H9 (cell line): ENCODE measurements around the gene EN1. TPM values are rescaled to one million over a fixed set of nuclear protein-coding genes. Genes with fewer than 3 reads are reported as not detected.

Experiments
- DNase-seq: peaks from one replicate; pipeline ENCODE4 v3.0.0-alpha.2; 2017
- H2AFZ ChIP-seq: one replicate; pipeline ENCODE4 v1.6.1; 2013; ENCODE audit warnings: mild to moderate bottlenecking, low read length, control low read depth, moderate library complexity
- H2AK5ac ChIP-seq: 2 replicates; pipeline ENCODE4 v1.6.1; 2013; ENCODE audit warnings: low read length, control low read depth, mixed read lengths; ENCODE audit not compliant: insufficient read length
- H2BK120ac ChIP-seq: one replicate; pipeline ENCODE4 v1.6.1; 2013; ENCODE audit warnings: low read depth, mild to moderate bottlenecking, low read length, control low read depth, inconsistent platforms; ENCODE audit not compliant: poor library complexity, severe bottlenecking
- H2BK12ac ChIP-seq: 2 replicates; pipeline ENCODE4 v1.6.1; 2013; ENCODE audit warnings: low read length, control low read depth, mixed read lengths, low read depth; ENCODE audit not compliant: insufficient read length
- H2BK15ac ChIP-seq: 2 replicates; pipeline ENCODE4 v1.6.1; 2013; ENCODE audit warnings: low read depth, low read length, control low read depth
- H2BK20ac ChIP-seq: one replicate; pipeline ENCODE4 v1.6.1; 2013; ENCODE audit warnings: low read depth, mild to moderate bottlenecking, low read length, control low read depth, inconsistent platforms; ENCODE audit not compliant: poor library complexity, severe bottlenecking
- H2BK5ac ChIP-seq: 2 replicates; pipeline ENCODE4 v1.6.1; 2013; ENCODE audit warnings: low read length, control low read depth, mixed read lengths; ENCODE audit not compliant: insufficient read length
- H3K14ac ChIP-seq: 2 replicates; pipeline ENCODE4 v1.6.1; 2013; ENCODE audit warnings: low read length, control low read depth; ENCODE audit not compliant: insufficient read depth
- H3K18ac ChIP-seq: 2 replicates; pipeline ENCODE4 v1.6.1; 2013; ENCODE audit warnings: low read depth, mild to moderate bottlenecking, mixed read lengths, low read length, control low read depth; ENCODE audit not compliant: insufficient read length
- H3K23ac ChIP-seq: 2 replicates; pipeline ENCODE4 v1.6.1; 2013; ENCODE audit warnings: low read length, control low read depth, mixed read lengths, low read depth; ENCODE audit not compliant: insufficient read length
- H3K23me2 ChIP-seq: 2 replicates; pipeline ENCODE4 v1.6.1; 2013; ENCODE audit warnings: low read depth, mild to moderate bottlenecking, mixed read lengths, low read length, control low read depth; ENCODE audit not compliant: insufficient read length, poor library complexity, severe bottlenecking
- H3K27ac ChIP-seq: 2 replicates; pipeline ENCODE4 v1.5.1; 2013; ENCODE audit warnings: low read length, control low read depth, mixed read lengths, low read depth; ENCODE audit not compliant: insufficient read length
- H3K27me3 ChIP-seq: 2 replicates; pipeline ENCODE4 v1.6.1; 2013; ENCODE audit warnings: low read length, control low read depth, inconsistent platforms; ENCODE audit not compliant: insufficient read depth
- H3K4ac ChIP-seq: 2 replicates; pipeline ENCODE4 v1.6.1; 2013; ENCODE audit warnings: low read depth, mild to moderate bottlenecking, control low read depth, inconsistent platforms, low read length, moderate library complexity
- H3K4me1 ChIP-seq: 2 replicates; pipeline ENCODE4 v1.6.1; 2013; ENCODE audit warnings: low read length, control low read depth, inconsistent platforms; ENCODE audit not compliant: insufficient read depth
- H3K4me2 ChIP-seq: 2 replicates; pipeline ENCODE4 v1.6.1; 2013; ENCODE audit warnings: low read length, control low read depth, mixed read lengths; ENCODE audit not compliant: insufficient read length, insufficient read depth
- H3K56ac ChIP-seq: 2 replicates; pipeline ENCODE4 v1.6.1; 2013; ENCODE audit warnings: low read depth, mild to moderate bottlenecking, mixed read lengths, low read length, control low read depth; ENCODE audit not compliant: insufficient read length
- H3K79me1 ChIP-seq: 2 replicates; pipeline ENCODE4 v1.6.1; 2013; ENCODE audit warnings: low read depth, mild to moderate bottlenecking, moderate library complexity, low read length, control low read depth, inconsistent platforms; ENCODE audit not compliant: insufficient read depth, poor library complexity, severe bottlenecking
- H3K79me2 ChIP-seq: 2 replicates; pipeline ENCODE4 v1.6.1; 2013; ENCODE audit warnings: low read length, control low read depth, inconsistent platforms; ENCODE audit not compliant: insufficient read depth
- H3K9ac ChIP-seq: 2 replicates; pipeline ENCODE4 v1.6.1; 2013; ENCODE audit warnings: low read length, control low read depth, mixed read lengths; ENCODE audit not compliant: insufficient read length; ENCODE audit errors: extremely low read depth
- H3K9me3 ChIP-seq: one replicate; pipeline ENCODE4 v1.6.1; 2013; ENCODE audit warnings: low read depth, low read length, inconsistent platforms; ENCODE audit not compliant: control insufficient read depth
- H3T11ph ChIP-seq: one replicate; pipeline ENCODE4 v1.6.1; 2013; ENCODE audit warnings: mild to moderate bottlenecking, low read length, control low read depth, inconsistent platforms
- H4K20me1 ChIP-seq: one replicate; pipeline ENCODE4 v1.6.1; 2013; ENCODE audit not compliant: control insufficient read depth, insufficient read length, insufficient read depth
- H4K5ac ChIP-seq: 2 replicates; pipeline ENCODE4 v1.6.1; 2013; ENCODE audit warnings: low read depth, mild to moderate bottlenecking, mixed read lengths, low read length, control low read depth; ENCODE audit not compliant: insufficient read length
- H4K8ac ChIP-seq: replicated peaks from 2 replicates; pipeline ENCODE4 v1.6.1; 2013; ENCODE audit warnings: low read length, control low read depth, mixed read lengths, low read depth; ENCODE audit not compliant: insufficient read length
- H4K91ac ChIP-seq: 2 replicates; pipeline ENCODE4 v1.6.1; 2013; ENCODE audit warnings: low read depth, mild to moderate bottlenecking, moderate library complexity, mixed read lengths, low read length, control low read depth; ENCODE audit not compliant: insufficient read length
- H3K27ac Mint-ChIP-seq, 3 experiments: 2 replicates in 2 of 3; 3 replicates in 1 of 3; pipeline ENCODE4 v1.8.0; 2020 to 2021; ENCODE audit warnings: mixed read lengths in 3 of 3, mild to moderate bottlenecking in 1 of 3, moderate library complexity in 1 of 3
- H3K27me3 Mint-ChIP-seq: 2 replicates; pipeline ENCODE4 v1.8.0; 2021; ENCODE audit warnings: low read depth, mild to moderate bottlenecking, moderate library complexity, mixed read lengths
- H3K36me3 Mint-ChIP-seq, 3 experiments: 2 replicates in 2 of 3; 3 replicates in 1 of 3; pipeline ENCODE4 v1.8.0; 2020 to 2021; ENCODE audit warnings: low read depth in 3 of 3, mixed read lengths in 3 of 3; ENCODE audit not compliant: insufficient read depth in 1 of 3
- H3K4me1 Mint-ChIP-seq, 2 experiments: 2 replicates each; pipeline ENCODE4 v1.8.0; 2020; ENCODE audit warnings: mixed read lengths in 2 of 2
- H3K4me3 Mint-ChIP-seq, 2 experiments: 2 replicates in 1 of 2; 3 replicates in 1 of 2; pipeline ENCODE4 v1.8.0; 2020 to 2021; ENCODE audit warnings: mild to moderate bottlenecking in 2 of 2, mixed read lengths in 2 of 2, moderate library complexity in 1 of 2
- H3K9me3 Mint-ChIP-seq, 2 experiments: 2 replicates in 1 of 2; 3 replicates in 1 of 2; pipeline ENCODE4 v1.8.0; 2020; ENCODE audit warnings: mild to moderate bottlenecking in 2 of 2, mixed read lengths in 2 of 2, moderate library complexity in 1 of 2
- CTCF ChIP-seq: fragments of 200-600 bp; sonication (generic); conservative IDR thresholded peaks from 3 replicates; pipeline ENCODE4 v1.8.0; 2021; ENCODE audit warnings: antibody characterized with exemption, mild to moderate bottlenecking
- WGBS: extraction: QIAGEN DNeasy Blood & Tissue Kit; methylation state at CpG from one replicate; pipeline ENCODE4 v1.1.7; 2013; ENCODE audit warnings: missing lambda C conversion rate, low lambda C conversion rate, mixed read lengths; ENCODE audit not compliant: insufficient read length; ENCODE audit errors: extremely low coverage; 5-methylcytosine and 5-hydroxymethylcytosine counted together
- total RNA-seq: library from RNA; stranded (reverse); gene quantifications from 2 replicates; pipeline ENCODE4 v1.2.1, GENCODE V29; 2021

EN1 gene
- total RNA-seq, 1 experiment from 2014 or later = not detected

- H2AFZ ChIP-seq = no peak overlapping the region
- H3K9ac ChIP-seq = no peak overlapping the region
- no peak for TF ChIP-seq CTCF
- H2AK5ac ChIP-seq = no peak overlapping the region
- no peak overlapping the region for H2BK15ac ChIP-seq
- peaks cover 95% of the 10 kb centered on the region for H3K27me3 ChIP-seq
- no peak overlapping the region for H4K5ac ChIP-seq
- peaks cover 11% of the 10 kb centered on the region for H3K23me2 ChIP-seq
- no peak overlapping the region for H3T11ph ChIP-seq
- no peak overlapping the region for H3K56ac ChIP-seq
- no peak overlapping the region for H3K27ac ChIP-seq
- Mint-ChIP-seq H3K27me3 (peaks cover 100% of the 10 kb centered on the region), H3K27ac (no peak overlapping the region), H3K9me3 (peaks cover 3 to 13% of the 10 kb centered on the region in 2 experiments; a peak in 3 of 5 replicates), H3K4me3 (peak overlapping the region; percentile 61 to 87), H3K36me3 (peaks cover 0 to 6% (median 0%) of the 10 kb centered on the region in 3 experiments; a peak in 2 of 7 replicates), H3K4me1 (peaks cover 30 to 52% of the 10 kb centered on the region in 2 experiments)
- no peak overlapping the region for H3K18ac ChIP-seq
- no peak overlapping the region for H3K4ac ChIP-seq
- H3K23ac ChIP-seq = no peak overlapping the region
- peak overlapping the region; percentile 83 for H3K4me2 ChIP-seq
- no peak overlapping the region for H2BK5ac ChIP-seq
- H3K4me1 ChIP-seq = no peaks in the 10 kb centered on the region; the same call in 1 of the 2 replicates
- no peaks in the 10 kb centered on the region for H3K79me1 ChIP-seq
- H4K91ac ChIP-seq = no peak overlapping the region
- no peak overlapping the region for H3K14ac ChIP-seq
- H3K9me3 ChIP-seq = no peaks in the 10 kb centered on the region
- no peaks in the 10 kb centered on the region for H4K20me1 ChIP-seq
- DNase-seq = peak; percentile 60
- WGBS = no CpG with 5 or more reads among the region's 53 CpGs
- no peak overlapping the region for H2BK20ac ChIP-seq
- no peak overlapping the region for H2BK120ac ChIP-seq
- H4K8ac ChIP-seq = no peak overlapping the region
- H2BK12ac ChIP-seq = no peak overlapping the region
- no peaks in the 10 kb centered on the region for H3K79me2 ChIP-seq
Observed at GRCh38 chr2:118835746-118836410, 11.6 kb downstream of the EN1 start.
